ENCODE results near the gene UBR1.

DNA sequence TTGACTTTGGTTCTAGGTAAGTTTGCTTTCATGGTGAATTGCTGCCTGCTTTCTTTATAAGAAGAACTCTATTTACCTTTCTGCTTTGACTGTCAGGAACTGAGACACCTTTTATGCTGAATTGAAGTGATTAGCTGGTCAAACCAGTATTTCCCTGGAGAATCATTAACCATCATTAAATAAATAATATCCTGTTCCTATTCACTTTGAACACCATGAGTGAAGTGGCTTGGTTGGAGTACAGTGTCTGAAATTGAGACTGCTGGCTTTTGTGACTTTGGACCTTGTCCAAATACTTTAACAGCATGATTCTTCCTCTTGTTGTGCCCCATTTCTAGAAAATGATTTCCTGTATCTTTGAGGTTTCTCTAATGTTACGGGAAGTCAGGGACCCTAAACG lies 21.9 kb upstream of the UBR1 start:
- TF ChIP-seq, protein P1, sequence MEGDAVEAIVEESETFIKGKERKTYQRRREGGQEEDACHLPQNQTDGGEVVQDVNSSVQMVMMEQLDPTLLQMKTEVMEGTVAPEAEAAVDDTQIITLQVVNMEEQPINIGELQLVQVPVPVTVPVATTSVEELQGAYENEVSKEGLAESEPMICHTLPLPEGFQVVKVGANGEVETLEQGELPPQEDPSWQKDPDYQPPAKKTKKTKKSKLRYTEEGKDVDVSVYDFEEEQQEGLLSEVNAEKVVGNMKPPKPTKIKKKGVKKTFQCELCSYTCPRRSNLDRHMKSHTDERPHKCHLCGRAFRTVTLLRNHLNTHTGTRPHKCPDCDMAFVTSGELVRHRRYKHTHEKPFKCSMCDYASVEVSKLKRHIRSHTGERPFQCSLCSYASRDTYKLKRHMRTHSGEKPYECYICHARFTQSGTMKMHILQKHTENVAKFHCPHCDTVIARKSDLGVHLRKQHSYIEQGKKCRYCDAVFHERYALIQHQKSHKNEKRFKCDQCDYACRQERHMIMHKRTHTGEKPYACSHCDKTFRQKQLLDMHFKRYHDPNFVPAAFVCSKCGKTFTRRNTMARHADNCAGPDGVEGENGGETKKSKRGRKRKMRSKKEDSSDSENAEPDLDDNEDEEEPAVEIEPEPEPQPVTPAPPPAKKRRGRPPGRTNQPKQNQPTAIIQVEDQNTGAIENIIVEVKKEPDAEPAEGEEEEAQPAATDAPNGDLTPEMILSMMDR (IDR thresholded peaks at IDR 0.05) = no peak
- TF ChIP-seq POLR2A (IDR thresholded peaks at IDR 0.05) = no peak
